Fibroblast of pulmonary artery (primary cell): ENCODE results near the gene ABHD14A.

Source experiments
- DNase-seq: peaks from one replicate; pipeline ENCODE4 v3.0.0-alpha.2; 2010; ENCODE audit warnings: low read depth
- H3K4me3 ChIP-seq: replicated peaks from 2 replicates; pipeline ENCODE4 v1.5.1; 2011; ENCODE audit warnings: low read depth, mild to moderate bottlenecking, control low read depth, low read length, moderate library complexity
- CTCF ChIP-seq: IDR thresholded peaks from 2 replicates; pipeline ENCODE4 v1.5.1; 2011; ENCODE audit warnings: mild to moderate bottlenecking, control low read depth, low read length, inconsistent platforms; ENCODE audit errors: missing control alignments

ABHD14A gene

GRCh38 chr3:51994530-51994929, 19.7 kb downstream of the ABHD14A start:
- DNase-seq = no peak
- TF ChIP-seq CTCF = no peak
- H3K4me3 ChIP-seq = peak overlapping the region; percentile 99

- no peak for TF ChIP-seq CTCF
- DNase-seq = peak; percentile 98
- H3K4me3 ChIP-seq = peak within 1 kb of the TSS; percentile 99
Observed at GRCh38 chr3:51995346-51996163, 20.7 kb downstream of the ABHD14A start, which contains the start of gene RPL29. RPL29 (minus strand) TSS chr3:51995895; CDS start chr3:51995461, 434 bp downstream.

- TF ChIP-seq CTCF = no peak
- no peak for DNase-seq
- no peak overlapping the region for H3K4me3 ChIP-seq
Observed at GRCh38 chr3:51997172-51997571, 22.3 kb downstream of the ABHD14A start.

GRCh38 chr3:51997935-51998596, 23.2 kb downstream of the ABHD14A start:
- H3K4me3 ChIP-seq = no peak overlapping the region
- no peak for DNase-seq
- TF ChIP-seq CTCF = no peak

- no peak for DNase-seq
- no peak for TF ChIP-seq CTCF
- H3K4me3 ChIP-seq = no peak overlapping the region
Observed at GRCh38 chr3:51998774-51999173, 23.9 kb downstream of the ABHD14A start.

GRCh38 chr3:51999846-52000245, 25.0 kb downstream of the ABHD14A start:
- DNase-seq = no peak
- TF ChIP-seq CTCF = no peak
- no peak overlapping the region for H3K4me3 ChIP-seq
